IMR-90 (cell line): ENCODE data around the gene LRRC2. TPM values are rescaled to one million over a fixed set of nuclear protein-coding genes. Genes with fewer than 3 reads are reported as not detected.

ENCODE experiments used
- ATAC-seq: fragments of 200-7000 bp; cut with Tn5 transposase; 2 replicates; pipeline ENCODE4 v1.9.1; 2020; ENCODE audit warnings: low read depth, mild to moderate bottlenecking, moderate library complexity
- BruUV-seq: library from RNA; stranded (reverse); fragments of 400-500 nt; replicated peaks from 2 replicates; lab custom pipeline; 2021; lab: Mats Ljungman, UMichigan
- CTCF ChIA-PET: fragments of 300-600 bp; formaldehyde crosslinking; extraction: SDS; loops from one replicate; lab custom pipeline; 2021; ENCODE audit warnings: antibody characterized with exemption; lab: Yijun Ruan, JAX
- POLR2A ChIA-PET: fragments of 300-600 bp; sonication (Branson Sonifier 250); formaldehyde crosslinking; loops from one replicate; lab custom pipeline; 2022; ENCODE audit warnings: antibody characterized with exemption; ENCODE audit not compliant: unreplicated experiment; lab: Charles Lee
- DNase-seq: peaks from one replicate; pipeline ENCODE4 v3.0.0; 2013
- H2AFZ ChIP-seq: replicated peaks from 2 replicates; pipeline ENCODE3; 2013; ENCODE audit warnings: low read length, mild to moderate bottlenecking; ENCODE audit not compliant: poor library complexity
- H2AK5ac ChIP-seq: 2 replicates; pipeline ENCODE4 v1.6.1; 2013; ENCODE audit warnings: low read depth, low read length, inconsistent platforms
- H2AK9ac ChIP-seq: replicated peaks from 2 replicates; pipeline ENCODE3; 2013; ENCODE audit warnings: mild to moderate bottlenecking, low read depth, low read length, moderate library complexity; ENCODE audit not compliant: poor library complexity
- H2BK120ac ChIP-seq: 2 replicates; pipeline ENCODE4 v1.6.1; 2013; ENCODE audit warnings: low read depth, low read length, inconsistent platforms
- H2BK15ac ChIP-seq: 3 replicates; pipeline ENCODE4 v1.6.1; 2013; ENCODE audit warnings: low read depth, low read length, inconsistent platforms
- H2BK20ac ChIP-seq: 2 replicates; pipeline ENCODE4 v1.6.1; 2013; ENCODE audit warnings: low read depth, mild to moderate bottlenecking, inconsistent platforms, low read length, moderate library complexity
- H2BK5ac ChIP-seq: 2 replicates; pipeline ENCODE4 v1.6.1; 2013; ENCODE audit warnings: mild to moderate bottlenecking, low read depth, low read length, inconsistent platforms; ENCODE audit not compliant: poor library complexity, severe bottlenecking
- H3K14ac ChIP-seq: replicated peaks from 2 replicates; pipeline ENCODE4 v1.6.1; 2013; ENCODE audit warnings: low read depth, low read length, inconsistent platforms
- H3K18ac ChIP-seq: 2 replicates; pipeline ENCODE4 v1.6.1; 2013; ENCODE audit warnings: low read depth, low read length, control low read depth
- H3K23ac ChIP-seq: 2 replicates; pipeline ENCODE4 v1.6.1; 2013; ENCODE audit warnings: low read depth, low read length, inconsistent platforms
- H3K27ac ChIP-seq: 2 replicates; pipeline ENCODE4 v1.5.1; 2013; ENCODE audit warnings: mild to moderate bottlenecking, control low read depth, low read length; ENCODE audit not compliant: insufficient read depth
- H3K27me3 ChIP-seq: 2 replicates; pipeline ENCODE4 v1.6.1; 2013; ENCODE audit warnings: low read length; ENCODE audit not compliant: control insufficient read depth, insufficient read depth
- H3K36me3 ChIP-seq: 2 replicates; pipeline ENCODE4 v1.6.1; 2013; ENCODE audit warnings: low read length, mixed read lengths; ENCODE audit not compliant: control insufficient read depth, insufficient read depth
- H3K4ac ChIP-seq: 2 replicates; pipeline ENCODE4 v1.6.1; 2013; ENCODE audit warnings: low read depth, low read length, inconsistent platforms
- H3K4me1 ChIP-seq: 2 replicates; pipeline ENCODE4 v1.6.1; 2013; ENCODE audit warnings: low read length, mixed read lengths; ENCODE audit not compliant: control insufficient read depth, insufficient read depth
- H3K4me2 ChIP-seq: 2 replicates; pipeline ENCODE4 v1.6.1; 2013; ENCODE audit warnings: low read depth, mild to moderate bottlenecking, control low read depth, low read length, moderate library complexity
- H3K4me3 ChIP-seq: 2 replicates; pipeline ENCODE4 v1.5.1; 2013; ENCODE audit warnings: low read depth, mild to moderate bottlenecking, control low read depth, low read length, moderate library complexity; ENCODE audit not compliant: insufficient read depth
- H3K56ac ChIP-seq: 2 replicates; pipeline ENCODE4 v1.6.1; 2013; ENCODE audit warnings: low read length, inconsistent platforms; ENCODE audit not compliant: insufficient read depth; ENCODE audit errors: extremely low read depth
- H3K79me1 ChIP-seq, 2 experiments: 2 replicates each; pipeline ENCODE4 v1.6.1; 2013; ENCODE audit warnings: low read length in 2 of 2, inconsistent platforms in 1 of 2, low read depth in 1 of 2
- H3K9ac ChIP-seq: 2 replicates; pipeline ENCODE4 v1.6.1; 2013; ENCODE audit warnings: low read depth, low read length, control low read depth
- H3K9me1 ChIP-seq: 2 replicates; pipeline ENCODE4 v1.6.1; 2013; ENCODE audit warnings: low read length, inconsistent platforms; ENCODE audit not compliant: insufficient read depth
- H3K9me3 ChIP-seq: 2 replicates; pipeline ENCODE4 v1.6.1; 2013; ENCODE audit warnings: low read length; ENCODE audit not compliant: control insufficient read depth, insufficient read depth
- H4K20me1 ChIP-seq: 2 replicates; pipeline ENCODE4 v1.6.1; 2013; ENCODE audit warnings: low read length, inconsistent platforms; ENCODE audit not compliant: insufficient read depth
- H4K5ac ChIP-seq: 2 replicates; pipeline ENCODE4 v1.6.1; 2013; ENCODE audit warnings: mild to moderate bottlenecking, low read depth, low read length, control low read depth
- H4K8ac ChIP-seq, 2 experiments: 2 replicates each; pipeline ENCODE4 v1.6.1; 2013; ENCODE audit warnings: low read depth in 2 of 2, low read length in 2 of 2, control low read depth in 1 of 2, inconsistent platforms in 1 of 2
- H4K91ac ChIP-seq: 2 replicates; pipeline ENCODE4 v1.6.1; 2013; ENCODE audit warnings: low read depth, low read length, inconsistent platforms; ENCODE audit not compliant: insufficient read depth
- BHLHE40 ChIP-seq: fragments of 150-350 bp; IDR thresholded peaks from 2 replicates; pipeline ENCODE4 v1.6.1; 2016; ENCODE audit warnings: mild to moderate bottlenecking, low read depth, low read length
- CEBPB ChIP-seq: IDR thresholded peaks from 2 replicates; pipeline ENCODE4 v1.6.1; 2012; ENCODE audit warnings: low read depth, low read length, improper control_type of control experiment
- CHD1 ChIP-seq: IDR thresholded peaks from 2 replicates; pipeline ENCODE4 v1.6.1; 2012; ENCODE audit warnings: low read depth, low read length, improper control_type of control experiment
- FOS ChIP-seq: fragments of 150-350 bp; IDR thresholded peaks from 2 replicates; pipeline ENCODE4 v1.6.1; 2016; ENCODE audit warnings: low read depth, low read length
- MAFK ChIP-seq: IDR thresholded peaks from 2 replicates; pipeline ENCODE4 v1.6.1; 2012; ENCODE audit warnings: low read depth, low read length, improper control_type of control experiment
- MAZ ChIP-seq: IDR thresholded peaks from 2 replicates; pipeline ENCODE4 v1.6.1; 2012; ENCODE audit warnings: low read depth, mild to moderate bottlenecking, low read length, improper control_type of control experiment, moderate library complexity, borderline replicate concordance
- MXI1 ChIP-seq: IDR thresholded peaks from 2 replicates; pipeline ENCODE4 v1.6.1; 2012; ENCODE audit warnings: low read depth, mild to moderate bottlenecking, low read length, moderate library complexity, borderline replicate concordance
- NFE2L2 ChIP-seq: fragments of 150-350 bp; IDR thresholded peaks from 2 replicates; pipeline ENCODE4 v1.6.1; 2016; ENCODE audit warnings: low read depth, mild to moderate bottlenecking, low read length
- POLR2A ChIP-seq: IDR thresholded peaks from 2 replicates; pipeline ENCODE4 v1.6.1; 2012; ENCODE audit warnings: mild to moderate bottlenecking, low read depth, low read length
- RAD21 ChIP-seq: IDR thresholded peaks from 2 replicates; pipeline ENCODE4 v1.6.1; 2012; ENCODE audit warnings: low read length, improper control_type of control experiment
- RCOR1 ChIP-seq: IDR thresholded peaks from 2 replicates; pipeline ENCODE4 v1.6.1; 2012; ENCODE audit warnings: mild to moderate bottlenecking, low read length, improper control_type of control experiment; ENCODE audit not compliant: insufficient replicate concordance
- RFX5 ChIP-seq: IDR thresholded peaks from 2 replicates; pipeline ENCODE4 v1.8.0; 2012; ENCODE audit warnings: low read depth, mild to moderate bottlenecking, low read length, moderate library complexity
- SMC3 ChIP-seq: fragments of 150-350 bp; IDR thresholded peaks from 2 replicates; pipeline ENCODE4 v1.6.1; 2016; ENCODE audit warnings: low read depth, mild to moderate bottlenecking, antibody characterized with exemption, low read length, moderate library complexity
- dilution Hi-C: fragments of 300-500 bp; cut with HindIII; formaldehyde crosslinking; loops from one replicate; pipeline ENCODE4 v1.14.3; 2018; ENCODE audit warnings: low sequenced_read_pairs; ENCODE audit not compliant: unreplicated experiment
- in situ Hi-C: fragments of 300-500 bp; cut with MboI; formaldehyde crosslinking; loops from 3 replicates; pipeline ENCODE4 v1.14.3; 2019; ENCODE audit warnings: low sequenced_read_pairs, inconsistent platforms, mixed read lengths
- intact Hi-C: fragments of 100-400 bp; cut with micrococcal nuclease; formaldehyde crosslinking; loops from 2 replicates; pipeline ENCODE4 v1.10.0; 2022
- polyA plus RNA-seq, 3 experiments: library from polyadenylated mRNA; depleted of rRNA; stranded (reverse); fragments of >200 nt; gene quantifications; 2 replicates each; pipeline ENCODE4 v1.2.3, GENCODE V29; 2012; ENCODE audit warnings: low replicate concordance in 1 of 3
- total RNA-seq: library from RNA; depleted of rRNA; stranded (reverse); fragments of >200 nt; gene quantifications from 2 replicates; pipeline ENCODE4 v1.2.3, GENCODE V29; 2012
- TF ChIP-seq, protein P1 (sequence below): fragments of 150-350 bp; IDR thresholded peaks from 2 replicates; pipeline ENCODE4 v1.6.1; 2016; ENCODE audit warnings: low read depth, mild to moderate bottlenecking, low read length, moderate library complexity, borderline replicate concordance
- TF ChIP-seq, protein P2 (sequence below): fragments of 150-350 bp; IDR thresholded peaks from 2 replicates; pipeline ENCODE4 v1.6.1; 2017; ENCODE audit warnings: mild to moderate bottlenecking, antibody characterized with exemption, low read length, low read depth
- TF ChIP-seq, protein P3 (sequence below): conservative IDR thresholded peaks from 2 replicates; pipeline ENCODE4 v1.5.1; 2012; ENCODE audit warnings: mild to moderate bottlenecking, low read depth, low read length, improper control_type of control experiment

LRRC2 gene
- total and polyA plus RNA-seq, 2 of the 4 experiments (the other 2 are of a cell fraction), result 2.9 to 4.1 TPM

DNA sequence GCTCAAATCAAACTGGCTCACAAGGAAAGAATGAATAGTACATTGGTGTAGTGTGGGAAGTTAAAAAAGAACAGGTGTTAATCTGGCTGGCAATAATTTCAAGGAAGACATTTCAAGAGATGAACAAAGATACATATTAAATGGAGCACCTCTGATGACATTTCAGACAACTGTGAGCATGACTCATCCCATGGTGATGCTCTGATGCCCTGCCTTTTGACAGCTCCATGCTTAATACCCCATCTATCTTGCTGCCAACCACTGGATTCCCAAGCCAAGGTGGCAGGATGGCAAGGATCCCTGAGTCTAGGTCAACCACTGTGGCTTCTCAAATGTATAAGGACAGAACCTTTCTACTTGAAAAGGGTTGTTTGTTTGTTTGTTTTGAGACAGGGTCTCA, 29.3 kb downstream of the LRRC2 start:
- no peak overlapping the region for H2AK9ac ChIP-seq
- H3K56ac ChIP-seq, result no peak overlapping the region
- H3K4me2 ChIP-seq, result no peak overlapping the region
- H3K36me3 ChIP-seq, result peaks cover 13% of the 10 kb centered on the region; the same call in 1 of the 2 replicates
- in situ Hi-C loops, result no loop called here
- H3K27me3 ChIP-seq, result no peaks in the 10 kb centered on the region
- H2BK5ac ChIP-seq, result peak overlapping the region; percentile 32
- peaks cover 14% of the 10 kb centered on the region for H3K4me1 ChIP-seq
- no peaks in the 10 kb centered on the region for H3K9me3 ChIP-seq
- no TSS peak for BruUV-seq
- intact Hi-C loops, result no loop called here
- no peaks in the 10 kb centered on the region; a peak in 1 of 4 replicates for H3K79me1 ChIP-seq
- ChIA-PET CTCF (no interaction called here), POLR2A (no interaction called here)
- peak overlapping the region; percentile 84; the same call in 1 of the 2 replicates for H3K4ac ChIP-seq
- peak overlapping the region; percentile 72 for H3K14ac ChIP-seq
- peak overlapping the region; percentile 62 for H2BK120ac ChIP-seq
- peak overlapping the region; percentile 39; the same call in 2 of the 3 replicates for H2BK15ac ChIP-seq
- H2AFZ ChIP-seq, result no peak overlapping the region
- H2BK20ac ChIP-seq, result peak overlapping the region; percentile 77
- peak overlapping the region; percentile 75; the same call in 1 of the 2 replicates for H3K23ac ChIP-seq
- H3K9me1 ChIP-seq, result peaks cover 22% of the 10 kb centered on the region
- DNase-seq (no peak), ATAC-seq (no peak)
- H2AK5ac ChIP-seq, result peak overlapping the region; percentile 86
- H3K4me3 ChIP-seq, result no peak overlapping the region
- no peaks in the 10 kb centered on the region for H4K20me1 ChIP-seq
- H4K8ac ChIP-seq, result peak overlapping the region; percentile 4 to 23; a peak in 3 of 4 replicates
- peak overlapping the region; percentile 67 for H4K91ac ChIP-seq
- dilution Hi-C loops, result no loop called here
- H3K9ac ChIP-seq, result no peak overlapping the region
- peak overlapping the region; percentile 24; the same call in 1 of the 2 replicates for H3K27ac ChIP-seq
- H3K18ac ChIP-seq, result peak overlapping the region; percentile 81
- peak overlapping the region; percentile 72; the same call in 1 of the 2 replicates for H4K5ac ChIP-seq
- TF ChIP-seq CEBPB (no peak), NFE2L2 (no peak), POLR2A (no peak), MAFK (no peak), MXI1 (no peak), FOS (no peak), MAZ (no peak), RFX5 (no peak), CHD1 (no peak), RCOR1 (no peak), SMC3 (no peak), BHLHE40 (no peak), RAD21 (no peak)
- TF ChIP-seq, protein P1, sequence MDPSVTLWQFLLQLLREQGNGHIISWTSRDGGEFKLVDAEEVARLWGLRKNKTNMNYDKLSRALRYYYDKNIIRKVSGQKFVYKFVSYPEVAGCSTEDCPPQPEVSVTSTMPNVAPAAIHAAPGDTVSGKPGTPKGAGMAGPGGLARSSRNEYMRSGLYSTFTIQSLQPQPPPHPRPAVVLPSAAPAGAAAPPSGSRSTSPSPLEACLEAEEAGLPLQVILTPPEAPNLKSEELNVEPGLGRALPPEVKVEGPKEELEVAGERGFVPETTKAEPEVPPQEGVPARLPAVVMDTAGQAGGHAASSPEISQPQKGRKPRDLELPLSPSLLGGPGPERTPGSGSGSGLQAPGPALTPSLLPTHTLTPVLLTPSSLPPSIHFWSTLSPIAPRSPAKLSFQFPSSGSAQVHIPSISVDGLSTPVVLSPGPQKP, result no peak
- TF ChIP-seq, protein P2, sequence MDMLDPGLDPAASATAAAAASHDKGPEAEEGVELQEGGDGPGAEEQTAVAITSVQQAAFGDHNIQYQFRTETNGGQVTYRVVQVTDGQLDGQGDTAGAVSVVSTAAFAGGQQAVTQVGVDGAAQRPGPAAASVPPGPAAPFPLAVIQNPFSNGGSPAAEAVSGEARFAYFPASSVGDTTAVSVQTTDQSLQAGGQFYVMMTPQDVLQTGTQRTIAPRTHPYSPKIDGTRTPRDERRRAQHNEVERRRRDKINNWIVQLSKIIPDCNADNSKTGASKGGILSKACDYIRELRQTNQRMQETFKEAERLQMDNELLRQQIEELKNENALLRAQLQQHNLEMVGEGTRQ, result no peak
- TF ChIP-seq, protein P3, sequence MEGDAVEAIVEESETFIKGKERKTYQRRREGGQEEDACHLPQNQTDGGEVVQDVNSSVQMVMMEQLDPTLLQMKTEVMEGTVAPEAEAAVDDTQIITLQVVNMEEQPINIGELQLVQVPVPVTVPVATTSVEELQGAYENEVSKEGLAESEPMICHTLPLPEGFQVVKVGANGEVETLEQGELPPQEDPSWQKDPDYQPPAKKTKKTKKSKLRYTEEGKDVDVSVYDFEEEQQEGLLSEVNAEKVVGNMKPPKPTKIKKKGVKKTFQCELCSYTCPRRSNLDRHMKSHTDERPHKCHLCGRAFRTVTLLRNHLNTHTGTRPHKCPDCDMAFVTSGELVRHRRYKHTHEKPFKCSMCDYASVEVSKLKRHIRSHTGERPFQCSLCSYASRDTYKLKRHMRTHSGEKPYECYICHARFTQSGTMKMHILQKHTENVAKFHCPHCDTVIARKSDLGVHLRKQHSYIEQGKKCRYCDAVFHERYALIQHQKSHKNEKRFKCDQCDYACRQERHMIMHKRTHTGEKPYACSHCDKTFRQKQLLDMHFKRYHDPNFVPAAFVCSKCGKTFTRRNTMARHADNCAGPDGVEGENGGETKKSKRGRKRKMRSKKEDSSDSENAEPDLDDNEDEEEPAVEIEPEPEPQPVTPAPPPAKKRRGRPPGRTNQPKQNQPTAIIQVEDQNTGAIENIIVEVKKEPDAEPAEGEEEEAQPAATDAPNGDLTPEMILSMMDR, result no peak
